Panc1 (cell line): ENCODE data around the gene SORL1.

Experiments used
- POLR2AphosphoS5 ChIP-seq: IDR thresholded peaks from 2 replicates; pipeline ENCODE4 v1.6.1; 2012; ENCODE audit warnings: mild to moderate bottlenecking, low read depth, low read length, moderate library complexity
- SIN3A ChIP-seq: IDR thresholded peaks from 2 replicates; pipeline ENCODE4 v1.6.1; 2012; ENCODE audit warnings: low read depth, mild to moderate bottlenecking, low read length, moderate library complexity, borderline replicate concordance; ENCODE audit not compliant: insufficient read depth
- TF ChIP-seq, protein P1 (sequence below): fragments of 450-650 bp; IDR thresholded peaks from 2 replicates; pipeline ENCODE4 v1.5.1; 2017; ENCODE audit warnings: mild to moderate bottlenecking

- TF ChIP-seq, protein P1, sequence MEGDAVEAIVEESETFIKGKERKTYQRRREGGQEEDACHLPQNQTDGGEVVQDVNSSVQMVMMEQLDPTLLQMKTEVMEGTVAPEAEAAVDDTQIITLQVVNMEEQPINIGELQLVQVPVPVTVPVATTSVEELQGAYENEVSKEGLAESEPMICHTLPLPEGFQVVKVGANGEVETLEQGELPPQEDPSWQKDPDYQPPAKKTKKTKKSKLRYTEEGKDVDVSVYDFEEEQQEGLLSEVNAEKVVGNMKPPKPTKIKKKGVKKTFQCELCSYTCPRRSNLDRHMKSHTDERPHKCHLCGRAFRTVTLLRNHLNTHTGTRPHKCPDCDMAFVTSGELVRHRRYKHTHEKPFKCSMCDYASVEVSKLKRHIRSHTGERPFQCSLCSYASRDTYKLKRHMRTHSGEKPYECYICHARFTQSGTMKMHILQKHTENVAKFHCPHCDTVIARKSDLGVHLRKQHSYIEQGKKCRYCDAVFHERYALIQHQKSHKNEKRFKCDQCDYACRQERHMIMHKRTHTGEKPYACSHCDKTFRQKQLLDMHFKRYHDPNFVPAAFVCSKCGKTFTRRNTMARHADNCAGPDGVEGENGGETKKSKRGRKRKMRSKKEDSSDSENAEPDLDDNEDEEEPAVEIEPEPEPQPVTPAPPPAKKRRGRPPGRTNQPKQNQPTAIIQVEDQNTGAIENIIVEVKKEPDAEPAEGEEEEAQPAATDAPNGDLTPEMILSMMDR: no peak
- TF ChIP-seq SIN3A (no peak), POLR2AphosphoS5 (no peak)
Measured at GRCh38 chr11:121445071-121445768, 6.9 kb upstream of the SORL1 start.
